Measurements from ENCODE around the gene GXYLT1.

The GXYLT1 gene

DNA sequence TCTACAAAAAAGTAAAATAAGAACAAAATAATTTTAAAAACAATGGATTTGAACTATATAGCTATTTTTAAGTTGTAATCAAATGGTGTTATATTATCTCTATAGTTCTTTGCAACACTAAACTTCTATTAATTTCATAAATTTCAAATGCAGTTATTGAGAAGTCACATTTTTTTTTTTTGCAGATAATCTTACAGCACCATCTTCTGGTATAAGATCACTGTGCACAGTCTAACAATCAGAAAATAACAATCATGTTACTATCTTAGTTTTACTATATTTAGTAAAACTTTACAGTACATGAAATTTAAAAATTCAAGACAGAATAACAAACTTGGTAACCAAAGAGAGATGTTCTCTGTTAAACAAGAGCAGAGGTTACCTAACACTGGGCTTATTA, 40.6 kb downstream of the GXYLT1 start:
- TF ChIP-seq SPI1 (IDR thresholded peaks at IDR 0.05; ENCODE audit: borderline replicate concordance, low read depth) (no peak), GABPA (IDR thresholded peaks at IDR 0.05; ENCODE audit: low read depth) (no peak), REST (IDR thresholded peaks at IDR 0.05; ENCODE audit: insufficient replicate concordance, low read depth) (no peak), POLR2AphosphoS5 (IDR thresholded peaks at IDR 0.05; ENCODE audit: low read depth) (no peak)
- TF ChIP-seq, protein P1, sequence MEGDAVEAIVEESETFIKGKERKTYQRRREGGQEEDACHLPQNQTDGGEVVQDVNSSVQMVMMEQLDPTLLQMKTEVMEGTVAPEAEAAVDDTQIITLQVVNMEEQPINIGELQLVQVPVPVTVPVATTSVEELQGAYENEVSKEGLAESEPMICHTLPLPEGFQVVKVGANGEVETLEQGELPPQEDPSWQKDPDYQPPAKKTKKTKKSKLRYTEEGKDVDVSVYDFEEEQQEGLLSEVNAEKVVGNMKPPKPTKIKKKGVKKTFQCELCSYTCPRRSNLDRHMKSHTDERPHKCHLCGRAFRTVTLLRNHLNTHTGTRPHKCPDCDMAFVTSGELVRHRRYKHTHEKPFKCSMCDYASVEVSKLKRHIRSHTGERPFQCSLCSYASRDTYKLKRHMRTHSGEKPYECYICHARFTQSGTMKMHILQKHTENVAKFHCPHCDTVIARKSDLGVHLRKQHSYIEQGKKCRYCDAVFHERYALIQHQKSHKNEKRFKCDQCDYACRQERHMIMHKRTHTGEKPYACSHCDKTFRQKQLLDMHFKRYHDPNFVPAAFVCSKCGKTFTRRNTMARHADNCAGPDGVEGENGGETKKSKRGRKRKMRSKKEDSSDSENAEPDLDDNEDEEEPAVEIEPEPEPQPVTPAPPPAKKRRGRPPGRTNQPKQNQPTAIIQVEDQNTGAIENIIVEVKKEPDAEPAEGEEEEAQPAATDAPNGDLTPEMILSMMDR (IDR thresholded peaks at IDR 0.05; ENCODE audit: insufficient read depth, low read length), result no peak
- H3K4me3 ChIP-seq (replicated peaks; ENCODE audit: insufficient read depth, low read length), result no peak overlapping the region
- no peaks in the 10 kb centered on the region for H3K27me3 ChIP-seq (ENCODE audit: insufficient read depth, poor library complexity, severe bottlenecking)
- H3K27ac ChIP-seq (replicated peaks), result no peak overlapping the region
- no peak for DNase-seq (ENCODE audit: low read depth in 1 of 2, low spot score in 1 of 2)

DNA sequence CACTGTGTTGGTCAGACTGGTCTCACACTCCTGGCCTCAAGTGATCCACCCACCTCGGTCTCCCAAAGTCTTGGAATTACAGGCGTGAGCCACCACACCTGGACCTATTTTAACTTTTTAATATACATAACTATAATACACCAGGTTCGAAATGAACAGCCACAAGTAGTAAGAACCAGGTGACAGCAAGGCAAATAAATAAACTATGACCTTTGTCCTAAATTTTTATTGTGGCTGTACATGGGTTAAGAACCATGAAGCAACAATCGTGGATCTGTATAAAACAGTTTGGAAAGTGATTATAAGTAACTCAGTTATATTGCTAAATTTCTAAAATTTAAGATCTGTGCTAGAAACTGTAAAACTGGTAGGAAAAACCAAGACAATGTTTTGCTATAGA, 41.5 kb downstream of the GXYLT1 start:
- no peak for DNase-seq (ENCODE audit: low read depth in 1 of 2, low spot score in 1 of 2)
- H3K27ac ChIP-seq (replicated peaks), result no peak overlapping the region
- TF ChIP-seq GABPA (IDR thresholded peaks at IDR 0.05; ENCODE audit: low read depth), result no peak
- TF ChIP-seq POLR2AphosphoS5 (IDR thresholded peaks at IDR 0.05; ENCODE audit: low read depth), result no peak
- TF ChIP-seq SPI1 (IDR thresholded peaks at IDR 0.05; ENCODE audit: borderline replicate concordance, low read depth), result no peak
- TF ChIP-seq, protein P1 (IDR thresholded peaks at IDR 0.05; ENCODE audit: insufficient read depth, low read length), result no peak
- no peak for TF ChIP-seq REST (IDR thresholded peaks at IDR 0.05; ENCODE audit: insufficient replicate concordance, low read depth)
- no peaks in the 10 kb centered on the region for H3K27me3 ChIP-seq (ENCODE audit: insufficient read depth, poor library complexity, severe bottlenecking)
- H3K4me3 ChIP-seq (replicated peaks; ENCODE audit: insufficient read depth, low read length), result no peak overlapping the region

- Histone ChIP-seq H3K27ac (replicated peaks) (no peak overlapping the region), H3K4me3 (replicated peaks; ENCODE audit: insufficient read depth, low read length) (no peak overlapping the region), H3K27me3 (ENCODE audit: insufficient read depth, poor library complexity, severe bottlenecking) (no peaks in the 10 kb centered on the region)
- TF ChIP-seq GABPA (IDR thresholded peaks at IDR 0.05; ENCODE audit: low read depth) (no peak), SPI1 (IDR thresholded peaks at IDR 0.05; ENCODE audit: borderline replicate concordance, low read depth) (no peak), REST (IDR thresholded peaks at IDR 0.05; ENCODE audit: insufficient replicate concordance, low read depth) (no peak), POLR2AphosphoS5 (IDR thresholded peaks at IDR 0.05; ENCODE audit: low read depth) (no peak)
- TF ChIP-seq, protein P1 (IDR thresholded peaks at IDR 0.05; ENCODE audit: insufficient read depth, low read length), result no peak
- DNase-seq (ENCODE audit: low read depth in 1 of 2, low spot score in 1 of 2), result no peak
Observed at GRCh38 chr12:42102720-42103119, 42.0 kb downstream of the GXYLT1 start.
